GM10847 (cell line): ENCODE results near the gene GMDS.

ENCODE experiments used
- POLR2A ChIP-seq: IDR thresholded peaks from 2 replicates; pipeline ENCODE4 v1.6.1; 2011; ENCODE audit not compliant: insufficient read length; ENCODE audit errors: extremely low read depth

Gene GMDS

GRCh38 chr6:1832844-1833787 is 412.3 kb downstream of the GMDS start:
- no peak for TF ChIP-seq POLR2A

DNA sequence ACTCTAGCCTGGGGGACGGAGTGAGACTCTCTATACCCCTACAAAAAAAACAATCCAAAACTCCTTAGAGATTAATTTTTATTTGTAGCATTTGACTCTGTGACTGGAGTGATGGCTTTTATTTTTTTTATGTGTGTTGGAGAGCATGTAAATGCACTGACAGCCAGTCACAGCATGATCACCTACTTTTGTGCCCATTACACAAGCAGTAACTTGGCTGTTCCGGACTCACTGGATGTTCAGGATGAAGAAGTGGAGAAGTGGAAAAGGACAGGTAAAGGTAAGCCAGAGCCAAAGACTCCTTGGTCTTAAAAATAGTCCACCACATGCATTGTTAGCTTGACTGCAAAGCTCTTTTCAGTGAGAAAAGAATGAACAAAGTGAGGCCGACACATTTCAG is 413.0 kb downstream of the GMDS start:
- no peak for TF ChIP-seq POLR2A

- no peak for TF ChIP-seq POLR2A
These were observed 417.2 kb downstream of the GMDS start for GRCh38 chr6:1827984-1828793.

DNA sequence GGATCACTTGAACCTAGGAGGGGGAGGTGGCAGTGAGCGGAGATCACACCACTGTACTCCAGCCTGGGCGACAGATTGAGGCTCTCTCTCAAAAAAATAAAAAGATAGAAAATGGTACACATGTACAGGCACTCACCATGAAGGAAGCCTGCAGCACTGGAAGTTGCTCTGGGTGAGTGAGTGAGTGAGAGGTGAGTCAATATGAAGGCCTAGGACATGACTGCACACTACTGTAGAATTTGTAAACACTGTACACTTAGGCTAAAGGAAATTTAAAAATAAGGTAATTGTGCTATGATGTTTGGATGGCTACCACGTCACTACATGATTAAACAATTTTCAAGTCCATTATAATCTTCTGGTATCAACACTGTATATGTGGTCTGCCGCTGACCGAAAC is 419.5 kb downstream of the GMDS start:
- no peak for TF ChIP-seq POLR2A

DNA sequence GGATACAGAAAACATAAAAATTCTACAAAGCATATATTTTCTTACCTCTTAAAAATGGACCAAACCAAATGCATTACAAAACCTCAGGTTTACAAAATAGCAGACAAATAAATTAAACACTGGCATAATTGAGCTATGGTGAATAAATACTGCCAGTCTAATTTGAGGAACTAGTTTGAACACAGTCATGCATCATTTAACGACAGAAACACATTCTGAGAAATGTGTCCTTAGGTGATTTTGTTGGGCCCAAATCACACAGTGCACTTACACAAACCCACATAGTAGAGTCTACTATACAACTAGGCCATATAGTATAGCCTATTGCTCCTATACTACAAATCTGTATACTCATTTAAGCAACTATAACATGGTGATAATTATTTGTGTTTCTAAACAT is 420.1 kb downstream of the GMDS start:
- no peak for TF ChIP-seq POLR2A

- TF ChIP-seq POLR2A = no peak
These were observed 423.8 kb downstream of the GMDS start for GRCh38 chr6:1821513-1822183.

- no peak for TF ChIP-seq POLR2A
These were observed 424.3 kb downstream of the GMDS start for GRCh38 chr6:1821164-1821512.

DNA sequence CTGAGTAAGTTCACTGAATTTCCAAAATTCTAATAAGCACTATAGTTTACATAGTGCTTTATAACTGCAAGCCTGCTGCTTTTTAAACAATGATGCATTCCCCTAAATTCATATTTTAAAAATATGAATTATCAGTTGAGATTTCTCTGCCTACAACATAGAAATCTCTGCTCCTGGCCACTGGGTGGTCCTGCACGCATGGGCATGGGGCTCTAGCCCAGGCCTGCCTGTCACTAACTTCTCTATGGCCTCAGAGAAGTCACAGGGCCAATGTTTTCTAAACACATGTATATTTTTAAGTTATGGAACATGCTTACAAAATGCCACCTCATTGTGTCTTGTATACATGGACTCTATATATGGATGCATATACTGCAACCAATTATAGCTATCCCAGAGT is 424.7 kb downstream of the GMDS start:
- TF ChIP-seq POLR2A = no peak

GRCh38 chr6:1820165-1820564 is 425.2 kb downstream of the GMDS start:
- TF ChIP-seq POLR2A = no peak

DNA sequence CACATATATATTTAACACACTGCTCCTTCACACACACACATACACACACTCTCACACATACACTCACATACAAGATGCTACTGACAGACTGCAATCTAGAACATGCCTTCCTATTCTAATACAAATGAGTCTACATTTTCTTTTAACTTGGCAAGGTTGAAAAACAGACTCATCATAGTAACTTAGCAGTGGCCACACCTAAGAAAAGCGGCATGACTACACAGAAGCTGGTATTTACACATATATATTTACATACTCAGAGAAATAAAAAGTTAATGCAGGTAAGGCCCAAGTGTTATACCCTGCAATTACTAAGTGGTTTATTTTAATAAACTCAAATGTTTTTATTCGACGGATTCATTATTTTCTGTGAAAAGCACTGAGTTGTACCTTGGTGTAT is 426.4 kb downstream of the GMDS start:
- no peak for TF ChIP-seq POLR2A

DNA sequence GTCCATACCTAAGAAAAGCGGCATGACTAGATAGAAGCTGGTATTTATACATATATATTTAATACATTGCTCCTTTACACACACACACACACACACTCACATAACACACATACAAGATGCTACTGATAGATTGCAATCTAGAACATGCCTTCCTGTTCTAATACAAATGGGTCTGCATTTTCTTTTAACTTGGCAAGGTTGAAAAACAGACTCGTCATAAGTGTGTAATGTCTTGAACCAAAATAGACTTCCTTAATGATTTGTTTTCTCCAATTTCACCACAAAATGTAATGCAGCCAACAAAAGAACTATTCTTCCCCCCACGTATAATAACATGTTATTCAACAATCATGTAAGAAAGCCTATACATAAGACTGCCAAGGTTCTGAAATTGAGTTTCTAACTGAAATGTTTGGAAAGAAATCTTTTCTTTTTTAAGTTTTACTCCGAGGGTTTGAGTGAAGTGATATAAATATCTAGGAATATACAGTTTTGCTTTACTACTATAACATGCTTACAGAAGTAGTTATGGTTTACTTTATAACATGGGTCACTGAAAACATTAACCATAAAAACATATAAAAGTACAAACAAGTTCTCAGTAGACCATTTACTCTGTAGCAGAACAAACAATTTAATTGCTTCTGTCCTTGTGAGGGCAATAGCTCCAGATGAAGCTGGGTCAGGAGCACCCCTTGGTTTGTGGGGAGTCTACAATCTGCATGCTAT is 428.2 kb downstream of the GMDS start:
- no peak for TF ChIP-seq POLR2A

- no peak for TF ChIP-seq POLR2A
These were observed 429.5 kb downstream of the GMDS start for GRCh38 chr6:1815827-1816452.

DNA sequence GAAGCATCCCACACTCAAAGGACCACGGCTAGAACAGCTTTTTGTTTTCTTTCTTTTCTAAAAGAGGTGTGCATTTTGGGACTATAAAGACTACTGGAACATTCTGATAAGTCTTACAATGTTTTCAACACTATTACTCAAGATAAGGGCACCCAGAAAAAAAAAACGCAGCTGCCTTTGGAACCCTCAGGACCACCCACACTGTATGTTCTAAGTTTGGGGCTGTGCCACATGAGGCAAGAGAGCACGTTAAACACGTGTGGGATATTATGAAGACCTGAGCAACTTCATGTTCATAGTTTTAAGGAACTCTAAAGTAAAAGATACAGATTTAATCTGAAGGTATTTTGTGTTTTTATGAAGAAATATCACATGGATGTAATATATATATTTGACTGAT is 431.1 kb downstream of the GMDS start:
- no peak for TF ChIP-seq POLR2A

- TF ChIP-seq POLR2A = no peak
These were observed 432.9 kb downstream of the GMDS start for GRCh38 chr6:1812487-1812886.

DNA sequence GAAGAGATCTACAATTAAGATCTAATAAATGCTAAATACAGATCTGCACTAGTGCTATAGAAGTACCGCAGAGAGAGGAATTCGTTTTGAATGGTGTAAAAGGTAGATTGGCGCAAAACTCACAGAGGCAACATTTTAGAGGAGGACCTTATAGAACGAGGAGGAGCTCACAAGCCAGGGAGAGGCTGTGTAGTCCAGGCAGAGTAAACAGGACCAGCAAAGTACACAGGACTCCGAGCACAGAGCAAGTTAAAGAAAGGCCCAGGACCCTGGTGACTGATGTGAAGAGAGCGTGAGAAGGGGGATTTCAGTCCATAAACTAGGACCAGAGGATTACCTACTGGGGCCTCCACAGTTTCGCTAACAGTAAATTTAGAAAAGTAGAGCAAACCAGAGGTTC is 433.4 kb downstream of the GMDS start:
- TF ChIP-seq POLR2A = no peak
